HG03439 (cell line): ENCODE data around the gene CAB39.

ENCODE experiments used
- ATAC-seq: cut with Tn5 transposase; IDR thresholded peaks from one replicate; pipeline ENCODE4 v1.9.1; 2021; ENCODE audit warnings: mild to moderate bottlenecking, moderate library complexity; ENCODE audit not compliant: unreplicated experiment

The CAB39 gene

GRCh38 chr2:230812033-230812432 lies 99.4 kb downstream of the CAB39 start:
- no peak for ATAC-seq

- no peak for ATAC-seq
Observed at GRCh38 chr2:230814616-230815015, 102.0 kb downstream of the CAB39 start.

GRCh38 chr2:230815088-230815487 lies 102.4 kb downstream of the CAB39 start:
- no peak for ATAC-seq

GRCh38 chr2:230816735-230817134 lies 104.1 kb downstream of the CAB39 start:
- ATAC-seq, result no peak

- no peak for ATAC-seq
Observed at GRCh38 chr2:230819433-230819832, 106.8 kb downstream of the CAB39 start.

GRCh38 chr2:230821261-230821990 lies 108.8 kb downstream of the CAB39 start:
- ATAC-seq, result no peak

- ATAC-seq, result no peak
Observed at GRCh38 chr2:230821991-230822520, 109.4 kb downstream of the CAB39 start.

- ATAC-seq, result no peak
Observed at GRCh38 chr2:230823264-230823964, 110.8 kb downstream of the CAB39 start.

- ATAC-seq, result peak; percentile 49
Observed at GRCh38 chr2:230824406-230824978, 111.8 kb downstream of the CAB39 start.

- ATAC-seq, result no peak
Observed at GRCh38 chr2:230825354-230825753, 112.7 kb downstream of the CAB39 start.

GRCh38 chr2:230827774-230828271 lies 115.2 kb downstream of the CAB39 start:
- no peak for ATAC-seq

GRCh38 chr2:230828272-230828961 lies 115.8 kb downstream of the CAB39 start:
- ATAC-seq, result no peak

GRCh38 chr2:230829293-230829692 lies 116.7 kb downstream of the CAB39 start:
- ATAC-seq, result no peak

GRCh38 chr2:230829959-230830358 lies 117.3 kb downstream of the CAB39 start:
- ATAC-seq, result no peak

- ATAC-seq, result no peak
Observed at GRCh38 chr2:230830428-230830827, 117.8 kb downstream of the CAB39 start.

- ATAC-seq, result no peak
Observed at GRCh38 chr2:230840301-230840700, 127.7 kb downstream of the CAB39 start.

- ATAC-seq, result no peak
Observed at GRCh38 chr2:230842473-230842872, 129.8 kb downstream of the CAB39 start.

- ATAC-seq, result no peak
Observed at GRCh38 chr2:230843132-230843531, 130.5 kb downstream of the CAB39 start.

- ATAC-seq, result no peak
Observed at GRCh38 chr2:230846360-230846759, 133.7 kb downstream of the CAB39 start.

GRCh38 chr2:230847883-230848388 lies 135.3 kb downstream of the CAB39 start:
- peak; percentile 79 for ATAC-seq
